Activated naive CD4-positive, alpha-beta T cell treated with anti-CD3 and anti-CD28 coated beads for 36 hours (primary cell): ENCODE data around the gene PLXNA2. TPM values are rescaled to one million over a fixed set of nuclear protein-coding genes. Genes with fewer than 3 reads are reported as not detected.

Source experiments
- CTCF ChIA-PET: fragments of 350-600 bp; sonication (Branson Sonifier 250); formaldehyde crosslinking; loops from one replicate; lab custom pipeline; 2021; ENCODE audit warnings: antibody characterized with exemption; lab: Charles Lee
- DNase-seq: peaks from one replicate; pipeline ENCODE4 v3.0.0-alpha.2; 2020
- H3K27ac Mint-ChIP-seq: one replicate; pipeline ENCODE4 v1.8.0; 2021; ENCODE audit warnings: mild to moderate bottlenecking, mixed read lengths
- H3K27me3 Mint-ChIP-seq: one replicate; pipeline ENCODE4 v1.8.0; 2021; ENCODE audit warnings: low read depth, mixed read lengths
- H3K36me3 Mint-ChIP-seq: one replicate; pipeline ENCODE4 v1.8.0; 2021; ENCODE audit warnings: low read depth, mixed read lengths
- H3K4me1 Mint-ChIP-seq: one replicate; pipeline ENCODE4 v1.8.0; 2021; ENCODE audit warnings: low read depth, mixed read lengths
- H3K4me3 Mint-ChIP-seq: one replicate; pipeline ENCODE4 v1.8.0; 2021; ENCODE audit warnings: mild to moderate bottlenecking, moderate library complexity, mixed read lengths
- H3K9me3 Mint-ChIP-seq: one replicate; pipeline ENCODE4 v1.8.0; 2021; ENCODE audit warnings: mixed read lengths
- intact Hi-C: fragments of 100-400 bp; cut with micrococcal nuclease; formaldehyde crosslinking; loops from one replicate; pipeline ENCODE4 v1.15.1; 2023
- total RNA-seq, 2 experiments: library from RNA; stranded (reverse); gene quantifications; one replicate each; pipeline ENCODE4 v1.2.3, GENCODE V29; 2021

The PLXNA2 gene
- total RNA-seq, 2 experiments from 2014 or later, result 0.26 to 0.35 TPM

DNA sequence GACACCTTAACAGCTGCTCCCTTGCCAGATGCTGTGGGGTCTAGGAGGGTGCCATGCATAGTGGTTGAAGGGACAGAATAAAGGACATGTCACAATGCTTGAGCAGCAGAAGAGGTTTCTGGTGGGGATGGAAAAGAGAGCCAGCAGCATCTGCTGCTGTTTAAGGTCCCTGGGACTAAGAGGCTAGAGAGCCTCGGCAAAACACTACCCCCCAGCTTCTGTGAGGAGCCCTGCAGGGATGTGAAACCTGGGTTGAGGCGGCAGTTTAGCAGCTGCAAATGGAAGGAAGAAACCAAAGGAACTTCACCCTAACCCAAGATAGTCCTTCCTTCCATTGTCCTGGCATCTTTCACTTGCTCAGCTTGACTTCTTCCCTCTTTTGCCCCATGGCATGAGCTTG, 39.4 kb downstream of the PLXNA2 start:
- intact Hi-C loops, result no loop called here
- H3K9me3 Mint-ChIP-seq, result no peaks in the 10 kb centered on the region
- no peaks in the 10 kb centered on the region for H3K36me3 Mint-ChIP-seq
- CTCF ChIA-PET, result no interaction called here
- H3K27me3 Mint-ChIP-seq, result no peaks in the 10 kb centered on the region
- H3K4me3 Mint-ChIP-seq, result no peak overlapping the region
- no peak overlapping the region for H3K27ac Mint-ChIP-seq
- DNase-seq, result no peak
- no peaks in the 10 kb centered on the region for H3K4me1 Mint-ChIP-seq

DNA sequence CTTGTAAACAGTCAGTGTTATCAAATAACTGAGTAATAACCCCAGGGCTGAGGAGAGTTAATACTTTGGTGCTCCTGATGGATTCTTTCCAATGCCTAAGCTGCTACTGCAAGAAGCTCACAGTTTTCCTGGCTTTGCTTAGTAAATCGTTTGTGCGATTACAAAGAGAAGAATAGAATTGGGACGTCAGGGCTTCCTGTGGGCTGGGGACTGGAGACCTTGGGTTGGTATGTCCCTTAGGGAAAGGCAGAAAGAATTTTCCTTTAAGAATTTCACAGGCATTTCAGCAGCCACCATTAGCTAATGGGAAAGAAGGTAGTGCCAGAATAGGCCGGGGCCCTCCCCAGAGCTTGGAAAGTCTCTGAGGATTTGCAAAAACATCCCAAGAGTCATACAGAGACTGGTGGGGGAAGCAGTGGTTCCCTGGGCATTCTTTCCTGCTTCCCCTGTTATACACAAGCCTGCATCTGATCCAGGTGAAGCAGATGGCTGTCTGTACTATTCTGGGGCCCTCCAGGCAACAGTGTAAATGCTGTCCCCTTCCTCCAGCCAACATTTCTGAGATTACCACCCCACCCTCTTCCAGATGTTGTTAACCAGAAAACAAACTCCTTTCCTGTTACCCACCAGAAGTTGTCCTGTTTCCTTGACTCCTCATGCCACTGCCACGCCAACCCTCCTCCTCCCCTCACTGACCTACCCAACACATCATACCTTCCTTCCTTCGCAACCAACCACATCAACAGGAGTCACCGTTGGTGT, 40.2 kb downstream of the PLXNA2 start:
- Mint-ChIP-seq H3K4me3 (no peak overlapping the region), H3K9me3 (no peaks in the 10 kb centered on the region), H3K27me3 (no peaks in the 10 kb centered on the region), H3K36me3 (no peaks in the 10 kb centered on the region), H3K27ac (no peak overlapping the region), H3K4me1 (no peaks in the 10 kb centered on the region)
- DNase-seq, result no peak
- intact Hi-C loops, result no loop called here
- CTCF ChIA-PET, result interaction anchor here (0.9 kb wide), 1 partner anchor 43 kb away, joined by 3 read pairs; no protein-coding TSS in a partner anchor

DNA sequence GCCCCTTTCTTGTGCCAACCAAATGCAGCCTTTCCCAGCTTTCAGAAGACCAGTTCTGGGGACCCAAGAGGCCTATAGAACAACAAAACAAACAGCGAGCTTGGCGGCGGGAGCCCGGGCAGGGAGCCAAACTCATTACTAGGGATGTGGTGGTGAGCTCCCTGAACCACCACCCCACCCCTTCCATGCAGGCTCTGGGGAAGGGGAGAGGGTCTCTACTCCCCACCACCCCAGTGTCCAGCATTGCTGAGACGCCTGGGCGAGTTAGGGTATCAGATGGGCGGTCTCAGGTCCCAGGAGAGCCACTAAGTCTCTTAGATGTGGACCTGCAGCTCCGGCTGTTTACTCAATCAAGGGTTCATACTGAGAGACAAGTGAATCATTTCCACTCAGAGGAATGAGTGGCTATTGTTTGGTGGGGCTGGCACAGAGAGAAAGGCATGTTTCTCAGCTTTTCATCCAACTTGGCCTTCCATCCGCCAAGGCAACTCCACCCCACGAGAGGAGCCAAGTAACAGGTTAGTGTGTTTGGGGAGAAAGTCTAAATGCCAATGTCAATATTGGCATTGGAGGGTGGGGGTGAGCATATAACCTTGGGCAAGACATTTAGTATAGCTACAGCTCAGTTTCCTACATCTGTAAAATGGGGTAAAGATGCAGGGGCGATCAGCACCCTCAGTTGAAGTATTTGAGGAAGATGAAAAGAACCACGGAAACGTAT, 40.9 kb downstream of the PLXNA2 start:
- Mint-ChIP-seq H3K27ac (no peak overlapping the region), H3K4me1 (no peaks in the 10 kb centered on the region), H3K36me3 (no peaks in the 10 kb centered on the region), H3K9me3 (no peaks in the 10 kb centered on the region), H3K4me3 (no peak overlapping the region), H3K27me3 (no peaks in the 10 kb centered on the region)
- CTCF ChIA-PET, result interaction anchor here (0.9 kb wide), 1 partner anchor 44 kb away, joined by 3 read pairs; no protein-coding TSS in a partner anchor
- no peak for DNase-seq
- intact Hi-C loops, result no loop called here

DNA sequence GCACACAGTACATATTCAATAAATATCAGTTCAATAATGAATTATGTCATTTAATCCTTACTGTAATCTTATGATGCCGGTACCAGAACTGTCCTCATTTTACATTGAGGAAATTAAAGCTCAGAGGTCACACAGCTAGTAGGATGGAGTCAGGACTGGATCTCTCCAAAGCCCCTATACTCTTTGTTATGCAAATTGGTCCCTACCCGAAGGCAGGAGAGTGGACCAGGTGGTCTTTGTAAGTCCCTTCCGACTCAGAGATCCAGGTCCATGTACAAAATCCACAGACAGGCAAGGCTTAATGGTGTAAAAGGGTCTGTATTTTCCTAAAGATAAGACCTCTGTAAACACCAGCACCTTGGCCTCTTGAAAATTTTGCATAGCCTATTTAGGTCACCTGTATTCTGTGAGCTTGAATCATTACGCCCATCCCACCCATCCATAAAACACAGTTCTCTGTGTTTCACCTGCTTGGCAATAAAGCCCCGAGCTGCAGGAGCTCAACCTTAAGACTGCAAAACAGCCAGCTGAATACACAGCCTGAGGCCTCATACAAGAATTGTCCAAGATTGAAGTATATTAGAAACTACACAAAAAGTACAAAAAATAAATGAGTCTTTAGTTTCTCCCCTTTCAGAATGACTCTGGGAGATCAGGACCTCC, 41.7 kb downstream of the PLXNA2 start:
- Mint-ChIP-seq H3K36me3 (no peaks in the 10 kb centered on the region), H3K4me1 (no peaks in the 10 kb centered on the region), H3K4me3 (no peak overlapping the region), H3K27ac (no peak overlapping the region), H3K9me3 (no peaks in the 10 kb centered on the region), H3K27me3 (no peaks in the 10 kb centered on the region)
- no peak for DNase-seq
- CTCF ChIA-PET, result no interaction called here
- intact Hi-C loops, result no loop called here

DNA sequence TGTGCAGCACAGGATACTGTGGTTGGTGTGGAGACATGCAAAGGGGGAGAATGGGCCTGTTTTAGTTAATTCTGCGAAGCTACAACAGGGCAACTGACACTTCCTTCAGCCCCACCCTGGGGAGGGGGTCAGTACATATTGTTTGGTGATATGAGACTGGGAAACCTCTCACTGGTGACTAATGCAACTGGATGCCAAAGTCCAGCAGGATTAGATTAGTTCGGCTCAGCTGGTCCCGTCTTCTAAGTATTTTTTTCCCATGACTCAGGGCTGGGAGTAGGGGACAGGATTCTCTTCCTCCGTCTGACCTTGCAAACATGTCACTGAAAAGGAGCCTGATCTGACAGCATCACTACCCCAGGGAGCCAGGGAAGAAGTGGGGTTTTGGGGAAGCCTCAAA, 43.0 kb downstream of the PLXNA2 start:
- no peaks in the 10 kb centered on the region for H3K27me3 Mint-ChIP-seq
- no peak for DNase-seq
- CTCF ChIA-PET, result no interaction called here
- H3K4me3 Mint-ChIP-seq, result no peak overlapping the region
- H3K27ac Mint-ChIP-seq, result no peak overlapping the region
- H3K9me3 Mint-ChIP-seq, result no peaks in the 10 kb centered on the region
- intact Hi-C loops, result no loop called here
- no peaks in the 10 kb centered on the region for H3K4me1 Mint-ChIP-seq
- H3K36me3 Mint-ChIP-seq, result no peaks in the 10 kb centered on the region

DNA sequence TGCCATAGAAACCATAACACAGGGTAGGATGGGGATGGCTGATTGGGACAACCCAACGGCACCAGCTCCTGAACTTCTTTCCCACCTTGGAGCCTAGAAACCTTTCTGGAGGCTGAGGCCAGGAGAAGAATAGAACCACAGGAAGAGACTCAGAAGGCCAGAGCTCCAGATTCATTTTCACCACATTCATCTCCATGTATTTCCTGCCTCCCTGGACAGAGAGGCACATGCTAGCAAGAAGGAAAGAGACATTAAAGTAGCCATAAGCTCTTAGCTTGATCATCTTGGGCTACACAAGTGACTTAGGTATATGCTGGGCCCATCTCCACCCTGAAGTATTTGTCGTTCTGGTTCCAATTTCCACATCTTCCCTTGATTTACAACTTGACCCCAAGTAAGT, 44.1 kb downstream of the PLXNA2 start:
- no peak overlapping the region for H3K27ac Mint-ChIP-seq

DNA sequence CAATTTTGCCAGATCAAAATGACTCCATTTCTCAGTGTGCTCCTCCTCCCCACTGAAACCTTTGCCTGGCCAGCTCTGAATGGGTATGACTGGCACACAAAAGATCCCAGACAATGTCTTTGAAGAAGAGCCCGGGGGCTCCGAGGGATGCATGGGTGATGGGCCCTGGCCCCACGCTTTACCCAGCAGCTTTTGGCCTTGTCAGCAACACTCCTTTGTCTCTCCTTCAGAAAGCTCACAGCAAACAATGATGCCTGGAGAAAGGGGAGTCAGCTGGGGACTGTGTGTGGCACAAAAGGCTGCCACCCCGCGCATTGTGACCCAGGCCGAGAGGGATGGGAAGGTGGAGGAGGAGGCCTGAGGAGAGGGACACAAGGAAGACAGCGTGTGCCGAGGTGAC, 45.9 kb downstream of the PLXNA2 start:
- no peaks in the 10 kb centered on the region for H3K27me3 Mint-ChIP-seq
- CTCF ChIA-PET, result no interaction called here

More for the DNA sequence above, 44.1 kb downstream of the PLXNA2 start:
- intact Hi-C loops, result no loop called here
- DNase-seq, result no peak
- CTCF ChIA-PET, result interaction anchor here (0.6 kb wide), 1 partner anchor 21 kb away, joined by 4 read pairs; no protein-coding TSS in a partner anchor
- Mint-ChIP-seq H3K27me3 (no peaks in the 10 kb centered on the region), H3K9me3 (no peaks in the 10 kb centered on the region), H3K36me3 (no peaks in the 10 kb centered on the region), H3K4me1 (no peaks in the 10 kb centered on the region), H3K4me3 (no peak overlapping the region)

DNA sequence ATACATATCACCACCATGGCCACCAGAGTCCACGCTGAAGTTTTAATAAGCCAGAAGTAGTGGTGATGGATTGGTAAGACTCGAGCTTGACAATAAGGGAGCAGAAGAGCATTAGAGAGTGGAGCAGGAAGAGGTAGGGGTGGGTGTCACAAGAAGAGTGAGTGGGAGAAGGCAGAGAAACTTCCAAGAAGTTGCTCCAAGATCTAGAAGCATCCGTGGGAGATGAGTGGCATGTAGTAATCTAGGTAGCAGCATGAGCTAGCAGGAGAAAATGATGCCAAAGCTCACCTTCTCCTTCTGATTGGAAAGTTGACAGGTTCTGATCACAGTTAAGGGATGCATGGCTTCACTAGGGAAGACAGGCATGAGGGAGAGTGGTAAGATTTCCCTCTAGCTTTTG, 49.2 kb downstream of the PLXNA2 start:
- DNase-seq, result no peak
- CTCF ChIA-PET, result interaction anchor here (1.3 kb wide), 1 partner anchor 101 kb away, joined by 3 read pairs; no protein-coding TSS in a partner anchor
- Mint-ChIP-seq H3K4me3 (no peak overlapping the region), H3K9me3 (no peaks in the 10 kb centered on the region), H3K27ac (no peak overlapping the region), H3K36me3 (no peaks in the 10 kb centered on the region), H3K4me1 (no peaks in the 10 kb centered on the region), H3K27me3 (no peaks in the 10 kb centered on the region)
- intact Hi-C loops, result no loop called here

More for the DNA sequence above, 45.9 kb downstream of the PLXNA2 start:
- Mint-ChIP-seq H3K4me1 (no peaks in the 10 kb centered on the region), H3K9me3 (no peaks in the 10 kb centered on the region), H3K4me3 (no peak overlapping the region), H3K36me3 (no peaks in the 10 kb centered on the region), H3K27ac (no peak overlapping the region)
- intact Hi-C loops, result no loop called here
- DNase-seq, result no peak

DNA sequence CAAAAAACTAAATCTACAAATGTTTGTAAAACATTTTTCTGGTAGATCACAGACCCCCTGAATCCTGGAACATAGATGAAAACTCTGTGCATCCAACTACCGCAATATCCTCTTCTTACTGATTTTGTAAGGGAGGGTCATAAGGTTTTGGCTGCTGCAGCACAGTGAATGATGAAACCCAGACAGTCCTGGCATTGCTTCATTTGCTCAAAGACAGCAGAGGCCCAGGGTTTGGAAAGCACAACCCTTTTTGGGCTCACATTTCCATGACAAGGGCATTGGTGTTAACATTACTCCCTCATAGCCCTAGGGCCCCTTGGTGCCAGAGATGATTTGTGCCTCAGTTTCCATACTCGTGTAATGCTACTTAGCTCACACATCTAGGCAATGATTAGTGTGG, 51.2 kb downstream of the PLXNA2 start:
- Mint-ChIP-seq H3K36me3 (no peaks in the 10 kb centered on the region), H3K4me3 (no peak overlapping the region), H3K4me1 (no peaks in the 10 kb centered on the region), H3K9me3 (no peaks in the 10 kb centered on the region), H3K27me3 (no peaks in the 10 kb centered on the region), H3K27ac (no peak overlapping the region)
- intact Hi-C loops, result no loop called here
- CTCF ChIA-PET, result interaction anchor here (0.6 kb wide), 1 partner anchor 75 kb away, joined by 4 read pairs; no protein-coding TSS in a partner anchor
- DNase-seq, result no peak

DNA sequence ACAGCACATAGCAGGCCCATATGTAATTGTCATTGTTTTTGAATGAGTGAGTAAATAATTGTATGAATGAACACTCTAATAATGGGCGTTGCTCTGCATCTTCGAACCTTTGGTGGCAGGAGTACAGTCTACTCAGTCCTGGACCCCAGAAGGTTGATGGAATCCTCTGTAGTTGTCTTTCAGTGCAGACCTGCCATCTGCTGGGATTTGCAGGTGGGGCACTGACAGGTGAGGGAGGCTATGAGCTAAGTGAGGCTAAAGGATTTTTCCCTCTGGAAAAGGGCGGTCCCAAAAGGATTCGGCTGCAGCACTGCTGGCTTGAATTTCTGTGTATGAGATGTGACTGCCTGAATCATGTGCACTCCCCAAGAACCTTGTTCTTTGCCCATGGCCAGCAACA, 53.4 kb downstream of the PLXNA2 start:
- no peak overlapping the region for H3K4me3 Mint-ChIP-seq
- intact Hi-C loops, result no loop called here
- CTCF ChIA-PET, result no interaction called here
- H3K27ac Mint-ChIP-seq, result no peak overlapping the region
- no peak for DNase-seq
- H3K9me3 Mint-ChIP-seq, result no peaks in the 10 kb centered on the region
- H3K4me1 Mint-ChIP-seq, result no peaks in the 10 kb centered on the region
- H3K36me3 Mint-ChIP-seq, result no peaks in the 10 kb centered on the region
- H3K27me3 Mint-ChIP-seq, result peaks cover 4% of the 10 kb centered on the region

DNA sequence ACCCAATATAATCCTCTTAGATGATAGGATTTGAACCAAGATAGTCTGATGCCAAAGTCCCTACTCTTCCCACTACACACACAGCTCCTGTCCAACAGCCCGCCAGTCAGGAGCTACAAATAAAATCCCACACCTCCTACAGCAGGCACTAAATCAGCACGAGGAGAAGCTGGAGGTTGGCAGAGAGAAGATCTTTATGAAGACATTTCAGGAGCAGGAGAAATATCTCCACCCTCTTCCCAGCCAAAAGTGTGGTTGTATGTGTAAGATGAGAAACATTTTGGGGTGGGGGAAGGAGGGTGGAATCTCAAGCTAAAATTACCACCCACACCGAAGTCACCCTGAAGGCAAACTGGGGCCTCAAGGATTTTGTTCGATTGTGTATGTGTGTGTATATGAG, 54.5 kb downstream of the PLXNA2 start:
- no peak overlapping the region for H3K4me3 Mint-ChIP-seq
- no peaks in the 10 kb centered on the region for H3K4me1 Mint-ChIP-seq
- H3K27ac Mint-ChIP-seq, result no peak overlapping the region
- DNase-seq, result no peak
- CTCF ChIA-PET, result interaction anchor here (0.6 to 1.6 kb wide), 2 partner anchors 30 to 57 kb away, joined by 3 to 6 read pairs; no protein-coding TSS in a partner anchor
- H3K27me3 Mint-ChIP-seq, result peaks cover 5% of the 10 kb centered on the region
- H3K36me3 Mint-ChIP-seq, result no peaks in the 10 kb centered on the region
- no peaks in the 10 kb centered on the region for H3K9me3 Mint-ChIP-seq
- intact Hi-C loops, result no loop called here

DNA sequence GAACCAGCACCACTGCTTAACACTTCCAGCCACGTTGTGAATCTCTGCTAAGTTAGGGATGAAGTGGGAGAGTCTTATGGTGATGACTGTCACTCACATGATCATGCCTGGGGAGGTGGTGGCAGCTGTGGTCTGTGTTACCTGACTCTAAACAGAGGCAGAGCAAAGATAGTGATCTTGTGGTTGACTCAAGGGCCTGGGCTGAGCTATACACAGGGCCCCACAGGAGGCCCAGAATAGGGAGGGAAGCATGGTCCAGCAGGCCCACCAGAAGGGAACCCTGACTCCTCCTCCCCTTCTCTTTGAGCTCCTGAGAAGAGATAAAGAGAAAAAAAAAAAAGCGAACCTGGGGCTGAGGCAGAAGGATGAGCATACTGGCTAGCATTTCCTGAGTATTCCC, 55.0 kb downstream of the PLXNA2 start:
- Mint-ChIP-seq H3K4me1 (no peaks in the 10 kb centered on the region), H3K4me3 (no peak overlapping the region), H3K27ac (no peak overlapping the region), H3K27me3 (peaks cover 5% of the 10 kb centered on the region), H3K36me3 (no peaks in the 10 kb centered on the region), H3K9me3 (no peaks in the 10 kb centered on the region)
- intact Hi-C loops, result no loop called here
- CTCF ChIA-PET, result interaction anchor here (0.6 to 1.6 kb wide), 2 partner anchors 30 to 58 kb away, joined by 3 to 6 read pairs; no protein-coding TSS in a partner anchor
- DNase-seq, result no peak
